ENCODE results near the gene LCE2A.
"Not testable (repeated sequence)": the region's sequence is repeated elsewhere in the genome, so short reads cannot be mapped to it uniquely, and the experiment has no call there.

LCE2A gene
- 0 reads per million in 9 experiments for total RNA-seq

DNA sequence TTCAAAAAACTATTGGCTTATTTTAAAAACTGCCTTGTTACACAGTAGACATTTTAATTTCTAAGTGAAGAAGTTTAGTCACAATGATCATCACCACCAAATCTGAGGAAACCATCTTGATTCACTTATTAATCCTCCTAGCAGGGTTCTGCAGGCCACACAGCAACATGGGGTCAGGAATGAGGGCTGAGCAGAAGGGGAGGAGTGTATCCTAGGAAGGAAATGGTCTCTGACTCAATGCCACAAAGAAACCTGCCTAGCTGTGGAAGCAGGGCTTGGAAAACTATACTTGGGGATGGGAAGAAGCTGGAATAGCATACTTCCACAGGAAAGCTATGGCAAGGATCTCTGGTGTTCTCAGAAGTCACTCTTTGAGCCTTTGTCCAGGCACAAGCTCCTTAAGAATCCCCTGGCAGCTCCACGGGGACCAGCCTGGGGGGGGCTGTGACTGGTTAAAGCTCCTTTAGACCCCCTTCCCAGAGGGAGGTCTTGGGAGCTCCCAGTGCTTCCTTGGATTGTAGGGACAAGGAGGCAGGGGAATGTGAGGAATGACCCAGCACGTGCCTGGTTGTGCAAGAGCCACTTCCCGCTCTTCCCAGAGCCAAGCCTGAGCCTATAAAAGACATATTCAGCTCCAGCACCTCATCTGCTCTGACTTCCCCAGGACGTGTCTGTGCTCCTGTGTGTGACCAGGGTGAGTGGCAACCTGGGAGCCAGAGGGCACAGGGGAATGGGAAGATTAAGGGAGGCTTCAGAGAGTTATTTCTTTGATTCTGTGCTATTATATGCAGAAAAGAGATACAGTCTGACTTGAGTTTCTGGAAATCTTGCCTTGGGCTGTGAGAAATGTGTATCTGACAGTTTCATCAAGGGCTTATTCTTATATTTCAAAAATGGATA lies at the start of gene LCE2A:
Gene LCE2A, plus strand, starts transcription at position 645 of the 900 bp plus-strand sequence. CDS start 557 bp downstream, outside the sequence.
- Mint-ChIP-seq H3K27ac (no peak within 1 kb of the TSS), H3K27me3 (peaks cover 19 to 24% of the 10 kb centered on the region in 2 donors)

GRCh38 chr1:152654110-152654509 lies 44.0 kb upstream of the LCE2A start:
- no peak overlapping the region for H3K27ac Mint-ChIP-seq
- peaks cover 2 to 3% of the 10 kb centered on the region in 2 donors for H3K4me1 Mint-ChIP-seq (ENCODE audit: low read depth in 2 of 2)
- DNase-seq: peak; percentile 29 to 34 (median 34)
- ATAC-seq (replicated peaks): no peak
- H3K4me3 Mint-ChIP-seq: no peak overlapping the region
- H3K27me3 Mint-ChIP-seq: peaks cover 30 to 44% of the 10 kb centered on the region in 2 donors
- H3K36me3 Mint-ChIP-seq (ENCODE audit: insufficient read depth): no peaks in the 10 kb centered on the region
- H3K9me3 Mint-ChIP-seq: no peaks in the 10 kb centered on the region

More for the DNA sequence above, at the start of gene LCE2A:
- Mint-ChIP-seq H3K4me1 (ENCODE audit: low read depth in 2 of 2) (no peaks in the 10 kb centered on the region), H3K9me3 (no peaks in the 10 kb centered on the region), H3K36me3 (ENCODE audit: insufficient read depth) (no peaks in the 10 kb centered on the region), H3K4me3 (no peak within 1 kb of the TSS)
- no peak for ATAC-seq (replicated peaks)
- no peak for DNase-seq

DNA sequence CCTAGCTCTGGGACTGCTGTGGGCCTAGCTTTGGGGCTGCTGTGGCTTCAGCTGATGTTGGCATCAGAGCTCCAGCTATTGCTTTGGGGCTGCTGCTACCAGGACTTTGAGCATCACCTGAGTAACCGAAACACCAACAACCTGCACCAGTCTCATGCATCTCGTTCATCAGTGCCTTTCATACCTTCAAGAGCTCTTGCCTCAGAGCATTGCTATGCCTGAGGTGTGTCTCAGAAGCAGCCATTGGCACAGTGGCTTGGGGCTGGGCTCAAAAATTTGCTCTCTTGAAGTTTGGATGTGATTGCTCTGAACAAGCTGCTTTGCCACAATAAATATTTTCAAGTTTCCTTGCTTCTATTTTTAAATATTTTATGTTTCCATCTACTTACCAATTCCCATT lies 41.7 kb upstream of the LCE2A start:
- H3K27me3 Mint-ChIP-seq: peaks cover 6 to 34% of the 10 kb centered on the region in 2 donors
- DNase-seq: no peak
- H3K4me1 Mint-ChIP-seq (ENCODE audit: low read depth in 2 of 2): peaks cover 2 to 3% of the 10 kb centered on the region in 2 donors
- H3K9me3 Mint-ChIP-seq: no peaks in the 10 kb centered on the region
- H3K4me3 Mint-ChIP-seq: no peak overlapping the region
- no peak for ATAC-seq (replicated peaks)
- H3K27ac Mint-ChIP-seq: no peak overlapping the region
- H3K36me3 Mint-ChIP-seq (ENCODE audit: insufficient read depth): no peaks in the 10 kb centered on the region

DNA sequence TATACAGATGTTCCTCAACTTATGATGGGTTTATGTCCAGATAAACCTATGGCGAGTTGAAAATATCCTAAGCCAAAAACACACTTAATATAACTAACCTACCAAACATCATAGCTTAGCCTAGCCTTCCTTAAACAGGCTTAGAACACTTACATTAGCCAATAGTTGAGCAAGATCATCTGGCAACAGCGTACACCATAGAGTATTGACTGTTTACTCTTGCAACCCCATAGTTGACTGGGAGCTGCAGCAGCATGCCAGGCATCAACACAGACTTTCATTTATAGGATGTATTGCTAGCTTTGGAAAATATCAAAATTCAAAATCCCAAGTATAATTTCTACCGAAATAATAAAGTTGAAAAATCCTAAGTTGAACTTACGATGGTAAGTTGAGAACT lies 40.5 kb upstream of the LCE2A start:
- Mint-ChIP-seq H3K4me1 (ENCODE audit: low read depth in 2 of 2) (peaks cover 2 to 3% of the 10 kb centered on the region in 2 donors), H3K9me3 (no peaks in the 10 kb centered on the region), H3K27me3 (peaks cover 13 to 44% of the 10 kb centered on the region in 2 donors), H3K36me3 (ENCODE audit: insufficient read depth) (no peaks in the 10 kb centered on the region), H3K4me3 (no peak overlapping the region), H3K27ac (no peak overlapping the region)
- DNase-seq (no peak), ATAC-seq (replicated peaks) (no peak)

DNA sequence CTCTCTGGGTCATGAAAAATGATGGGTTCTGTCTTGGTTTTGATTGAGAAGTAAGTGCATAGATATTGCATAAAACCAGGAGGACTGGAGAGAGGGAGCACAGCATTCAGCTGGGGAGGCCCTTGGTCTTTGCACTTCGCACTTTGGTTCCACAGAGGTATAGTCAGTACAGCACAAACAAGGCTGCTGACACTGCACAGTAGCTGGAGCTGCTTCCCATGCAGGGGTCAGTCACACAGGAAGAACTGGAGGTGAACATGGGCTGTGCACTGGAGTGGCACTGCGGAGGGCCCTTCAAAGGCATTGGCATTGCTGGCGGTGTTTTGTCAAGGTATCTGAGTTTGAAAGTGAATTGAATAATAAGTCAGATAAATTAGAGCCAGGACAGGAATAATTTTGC lies 39.5 kb upstream of the LCE2A start:
- H3K4me1 Mint-ChIP-seq (ENCODE audit: low read depth in 2 of 2): peaks cover 2 to 3% of the 10 kb centered on the region in 2 donors
- no peaks in the 10 kb centered on the region for H3K9me3 Mint-ChIP-seq

GRCh38 chr1:152663098-152663497 lies 35.0 kb upstream of the LCE2A start, which contains the start of gene LCE2D:
Gene LCE2D (plus strand): TSS chr1:152663380. CDS start chr1:152664106, 726 bp downstream.
- H3K9me3 Mint-ChIP-seq: no peaks in the 10 kb centered on the region
- peaks cover 38 to 67% of the 10 kb centered on the region in 2 donors for H3K27me3 Mint-ChIP-seq
- no peak within 1 kb of the TSS for H3K27ac Mint-ChIP-seq
- ATAC-seq (replicated peaks): no peak
- DNase-seq: no peak
- no peaks in the 10 kb centered on the region for H3K36me3 Mint-ChIP-seq (ENCODE audit: insufficient read depth)
- no peaks in the 10 kb centered on the region for H3K4me1 Mint-ChIP-seq (ENCODE audit: low read depth in 2 of 2)
- no peak within 1 kb of the TSS for H3K4me3 Mint-ChIP-seq

More for the DNA sequence above, 39.5 kb upstream of the LCE2A start:
- Mint-ChIP-seq H3K4me3 (no peak overlapping the region), H3K27ac (no peak overlapping the region), H3K27me3 (peaks cover 20 to 50% of the 10 kb centered on the region in 2 donors), H3K36me3 (ENCODE audit: insufficient read depth) (no peaks in the 10 kb centered on the region)
- ATAC-seq (replicated peaks): no peak
- DNase-seq: no peak

GRCh38 chr1:152666171-152666570 lies 32.0 kb upstream of the LCE2A start:
- not testable (repeated sequence) for H3K9me3 Mint-ChIP-seq; H3K36me3 Mint-ChIP-seq (ENCODE audit: insufficient read depth); H3K27ac Mint-ChIP-seq; ATAC-seq (replicated peaks); DNase-seq; H3K4me3 Mint-ChIP-seq; H3K4me1 Mint-ChIP-seq (ENCODE audit: low read depth in 2 of 2)
- peaks cover 38 to 68% of the 10 kb centered on the region in 2 donors for H3K27me3 Mint-ChIP-seq

GRCh38 chr1:152667648-152668047 lies 30.5 kb upstream of the LCE2A start:
- H3K9me3 Mint-ChIP-seq: no peaks in the 10 kb centered on the region
- H3K27ac Mint-ChIP-seq: no peak overlapping the region
- ATAC-seq (replicated peaks): no peak
- DNase-seq: no peak
- no peak overlapping the region for H3K4me3 Mint-ChIP-seq
- H3K4me1 Mint-ChIP-seq (ENCODE audit: low read depth in 2 of 2): no peaks in the 10 kb centered on the region
- no peaks in the 10 kb centered on the region for H3K36me3 Mint-ChIP-seq (ENCODE audit: insufficient read depth)
- H3K27me3 Mint-ChIP-seq: peaks cover 30 to 60% of the 10 kb centered on the region in 2 donors

- no peak for ATAC-seq (replicated peaks)
Observed at GRCh38 chr1:152673016-152673415, 25.1 kb upstream of the LCE2A start.

GRCh38 chr1:152674983-152675382 lies 23.2 kb upstream of the LCE2A start, which contains the start of gene LCE2C:
Gene LCE2C (plus strand): TSS chr1:152675279. CDS start chr1:152676016, 737 bp downstream.
- H3K27me3 Mint-ChIP-seq: peaks cover 42 to 67% of the 10 kb centered on the region in 2 donors
- not testable (repeated sequence) for H3K4me1 Mint-ChIP-seq (ENCODE audit: low read depth in 2 of 2); ATAC-seq (replicated peaks)

More at GRCh38 chr1:152673016-152673415, 25.1 kb upstream of the LCE2A start:
- peaks cover 23 to 47% of the 10 kb centered on the region in 2 donors for H3K27me3 Mint-ChIP-seq
- no peaks in the 10 kb centered on the region for H3K4me1 Mint-ChIP-seq (ENCODE audit: low read depth in 2 of 2)
- H3K36me3 Mint-ChIP-seq (ENCODE audit: insufficient read depth): no peaks in the 10 kb centered on the region
- no peak overlapping the region for H3K27ac Mint-ChIP-seq
- no peaks in the 10 kb centered on the region for H3K9me3 Mint-ChIP-seq
- DNase-seq: no peak
- H3K4me3 Mint-ChIP-seq: no peak overlapping the region

GRCh38 chr1:152679459-152679858 lies 18.7 kb upstream of the LCE2A start:
- Mint-ChIP-seq H3K4me3 (no peak overlapping the region), H3K9me3 (no peaks in the 10 kb centered on the region), H3K4me1 (ENCODE audit: low read depth in 2 of 2) (no peaks in the 10 kb centered on the region), H3K27ac (no peak overlapping the region), H3K27me3 (peaks cover 63 to 74% of the 10 kb centered on the region in 2 donors), H3K36me3 (ENCODE audit: insufficient read depth) (no peaks in the 10 kb centered on the region)
- no peak for DNase-seq
- no peak for ATAC-seq (replicated peaks)

More at GRCh38 chr1:152674983-152675382, 23.2 kb upstream of the LCE2A start, which contains the start of gene LCE2C:
- H3K27ac Mint-ChIP-seq; H3K9me3 Mint-ChIP-seq; H3K4me3 Mint-ChIP-seq; DNase-seq; H3K36me3 Mint-ChIP-seq (ENCODE audit: insufficient read depth): not testable (repeated sequence)

DNA sequence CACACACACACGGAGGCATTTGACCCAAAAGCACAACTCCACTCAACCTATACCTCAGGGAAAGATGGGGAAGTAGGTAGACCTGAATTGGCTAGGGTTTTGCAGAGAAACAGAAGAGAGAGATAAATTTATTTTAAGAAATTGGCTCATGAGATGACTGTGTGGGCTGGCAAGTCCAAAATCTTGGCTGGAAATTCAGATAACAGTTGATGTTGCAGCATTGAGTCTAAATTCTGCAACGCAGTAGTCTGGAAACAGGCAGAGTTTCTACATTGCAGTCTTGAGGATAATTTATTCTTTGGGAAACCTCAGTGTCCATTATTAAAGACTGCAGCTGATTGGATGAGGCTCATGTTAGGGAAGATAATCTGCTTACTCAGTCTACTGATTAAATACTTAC lies 16.5 kb upstream of the LCE2A start:
- H3K27me3 Mint-ChIP-seq: peaks cover 57 to 77% of the 10 kb centered on the region in 2 donors
- ATAC-seq (replicated peaks) (no peak), DNase-seq (no peak)
- H3K4me3 Mint-ChIP-seq: no peak overlapping the region
- H3K9me3 Mint-ChIP-seq: no peaks in the 10 kb centered on the region
- no peak overlapping the region for H3K27ac Mint-ChIP-seq
- peaks cover 3% of the 10 kb centered on the region for H3K36me3 Mint-ChIP-seq (ENCODE audit: insufficient read depth)
- no peaks in the 10 kb centered on the region for H3K4me1 Mint-ChIP-seq (ENCODE audit: low read depth in 2 of 2)

GRCh38 chr1:152683846-152684245 lies 14.3 kb upstream of the LCE2A start:
- H3K27ac Mint-ChIP-seq: no peak overlapping the region
- ATAC-seq (replicated peaks) (no peak), DNase-seq (no peak)
- H3K4me1 Mint-ChIP-seq (ENCODE audit: low read depth in 2 of 2): no peaks in the 10 kb centered on the region
- H3K27me3 Mint-ChIP-seq: peaks cover 60 to 80% of the 10 kb centered on the region in 2 donors
- peaks cover 3% of the 10 kb centered on the region for H3K36me3 Mint-ChIP-seq (ENCODE audit: insufficient read depth)
- H3K4me3 Mint-ChIP-seq: no peak overlapping the region
- H3K9me3 Mint-ChIP-seq: no peaks in the 10 kb centered on the region

DNA sequence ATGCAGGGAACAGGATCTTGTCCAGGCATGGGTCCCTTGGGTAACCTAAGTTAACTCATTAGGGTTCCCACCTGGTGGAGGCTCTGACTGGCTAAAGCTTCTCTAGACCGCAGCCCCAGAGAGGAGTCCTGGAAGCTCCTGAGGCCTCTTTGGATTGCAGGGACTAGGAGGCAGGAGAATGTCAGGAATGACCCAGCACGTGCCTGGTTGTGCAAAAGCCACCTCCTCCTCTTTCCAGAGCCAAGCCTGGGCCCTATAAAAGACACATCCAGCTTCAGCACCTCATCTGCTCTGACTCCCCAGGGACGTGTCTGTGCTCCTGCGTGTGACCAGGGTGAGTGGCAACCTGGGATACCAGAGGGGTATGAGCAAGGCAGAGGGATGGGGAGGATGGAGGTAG lies 12.3 kb upstream of the LCE2A start, which contains the start of gene LCE2B:
Gene LCE2B, plus strand, starts transcription at position 301 of the 400 bp plus-strand sequence. CDS start 721 bp downstream, outside the sequence.
- H3K9me3 Mint-ChIP-seq; H3K36me3 Mint-ChIP-seq (ENCODE audit: insufficient read depth); H3K27ac Mint-ChIP-seq; ATAC-seq (replicated peaks); H3K4me1 Mint-ChIP-seq (ENCODE audit: low read depth in 2 of 2); DNase-seq; H3K4me3 Mint-ChIP-seq: not testable (repeated sequence)
- peaks cover 60 to 80% of the 10 kb centered on the region in 2 donors for H3K27me3 Mint-ChIP-seq
